Stimulated activated effector memory CD8-positive, alpha-beta T cell treated with anti-CD3 and anti-CD28 coated beads, Interleukin-12 subunit alpha, Interleukin-12 subunit beta, amount 100 ng/mL, for 72 hours (primary cell): Measurements from ENCODE around the gene ARHGEF17.

Source experiments
- ATAC-seq: fragments of 150-1000 bp; cut with Tn5 transposase; 2 replicates; pipeline ENCODE4 v1.10.0; 2021
- DNase-seq, 2 donors: peaks; one replicate each; pipeline ENCODE4 v3.0.0; 2021 to 2022; ENCODE audit warnings: low spot score in 2 of 2
- H3K27ac Mint-ChIP-seq: one replicate; pipeline ENCODE4 v1.8.0; 2022; ENCODE audit warnings: mild to moderate bottlenecking, mixed read lengths
- H3K36me3 Mint-ChIP-seq: one replicate; pipeline ENCODE4 v1.8.0; 2022; ENCODE audit warnings: mild to moderate bottlenecking, mixed read lengths
- H3K4me1 Mint-ChIP-seq: one replicate; pipeline ENCODE4 v1.8.0; 2022; ENCODE audit warnings: mixed read lengths
- H3K4me3 Mint-ChIP-seq: one replicate; pipeline ENCODE4 v1.8.0; 2022; ENCODE audit warnings: mild to moderate bottlenecking, mixed read lengths
- H3K9me3 Mint-ChIP-seq: one replicate; pipeline ENCODE4 v1.8.0; 2022; ENCODE audit warnings: mixed read lengths

Gene ARHGEF17

DNA sequence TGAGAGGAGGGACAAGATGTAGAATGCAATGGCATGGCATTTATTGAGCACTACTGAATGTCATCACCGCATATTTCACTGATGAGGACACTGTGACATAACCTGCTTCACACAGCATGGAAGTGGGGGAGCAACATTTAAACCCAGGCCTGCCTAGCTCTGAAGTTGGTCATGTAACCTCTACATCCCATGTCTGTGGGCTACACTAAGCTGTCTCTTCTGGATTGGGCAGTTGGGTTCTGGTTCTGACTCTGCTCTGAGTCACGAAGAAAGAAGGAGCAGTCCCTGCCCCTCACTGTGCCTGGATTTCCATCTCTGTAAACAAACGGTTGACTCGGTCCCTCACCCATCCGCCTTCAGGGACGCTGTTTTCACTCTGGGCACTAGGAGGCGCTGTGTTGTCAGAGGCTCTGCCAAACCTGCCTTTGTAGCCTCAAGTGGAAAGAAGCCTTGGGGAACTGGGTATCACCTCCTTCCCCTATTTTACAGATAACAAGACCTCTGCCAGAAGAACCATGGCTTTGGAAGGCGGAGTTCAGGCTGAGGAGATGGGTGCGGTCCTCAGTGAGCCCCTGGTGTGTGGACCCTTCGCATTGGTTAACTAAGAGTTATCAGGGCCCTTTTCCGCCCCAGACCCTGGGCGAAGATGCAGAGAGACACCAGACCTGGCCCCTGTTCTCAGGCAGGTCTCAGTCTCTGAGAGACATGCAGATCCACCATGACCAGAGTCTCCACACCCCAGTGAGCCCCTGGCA lies 12.7 kb upstream of the ARHGEF17 start:
- Mint-ChIP-seq H3K4me1 (peaks cover 6% of the 10 kb centered on the region), H3K36me3 (no peaks in the 10 kb centered on the region), H3K27ac (no peak overlapping the region), H3K4me3 (no peak overlapping the region), H3K9me3 (no peaks in the 10 kb centered on the region)
- peak; percentile 80 to 91 for DNase-seq
- ATAC-seq: peak; percentile 76

DNA sequence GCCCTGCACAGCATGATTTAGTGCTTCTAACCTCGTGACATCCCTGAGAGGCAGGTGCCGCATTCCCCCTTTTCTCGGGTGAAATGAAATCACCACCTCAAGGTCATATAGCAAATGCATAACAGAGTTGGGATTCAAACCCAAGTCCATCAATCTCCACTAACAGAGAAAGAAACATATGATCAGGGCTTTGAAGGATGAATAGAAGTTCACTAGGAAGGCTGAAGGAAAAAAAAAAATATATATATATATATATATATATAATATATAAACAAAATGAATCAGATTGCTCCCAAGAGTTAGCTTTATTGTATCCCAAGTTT lies 12.1 kb upstream of the ARHGEF17 start:
- DNase-seq (no peak), ATAC-seq (no peak)
- H3K4me1 Mint-ChIP-seq: peaks cover 6% of the 10 kb centered on the region
- no peaks in the 10 kb centered on the region for H3K36me3 Mint-ChIP-seq
- H3K9me3 Mint-ChIP-seq: no peaks in the 10 kb centered on the region
- H3K27ac Mint-ChIP-seq: no peak overlapping the region
- no peak overlapping the region for H3K4me3 Mint-ChIP-seq

DNA sequence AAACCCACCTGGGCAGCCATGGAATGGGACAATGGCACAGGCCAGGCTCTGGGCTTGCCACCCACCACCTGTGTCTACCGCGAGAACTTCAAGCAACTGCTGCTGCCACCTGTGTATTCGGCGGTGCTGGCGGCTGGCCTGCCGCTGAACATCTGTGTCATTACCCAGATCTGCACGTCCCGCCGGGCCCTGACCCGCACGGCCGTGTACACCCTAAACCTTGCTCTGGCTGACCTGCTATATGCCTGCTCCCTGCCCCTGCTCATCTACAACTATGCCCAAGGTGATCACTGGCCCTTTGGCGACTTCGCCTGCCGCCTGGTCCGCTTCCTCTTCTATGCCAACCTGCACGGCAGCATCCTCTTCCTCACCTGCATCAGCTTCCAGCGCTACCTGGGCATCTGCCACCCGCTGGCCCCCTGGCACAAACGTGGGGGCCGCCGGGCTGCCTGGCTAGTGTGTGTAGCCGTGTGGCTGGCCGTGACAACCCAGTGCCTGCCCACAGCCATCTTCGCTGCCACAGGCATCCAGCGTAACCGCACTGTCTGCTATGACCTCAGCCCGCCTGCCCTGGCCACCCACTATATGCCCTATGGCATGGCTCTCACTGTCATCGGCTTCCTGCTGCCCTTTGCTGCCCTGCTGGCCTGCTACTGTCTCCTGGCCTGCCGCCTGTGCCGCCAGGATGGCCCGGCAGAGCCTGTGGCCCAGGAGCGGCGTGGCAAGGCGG lies 11.4 kb upstream of the ARHGEF17 start:
- DNase-seq: no peak
- no peak overlapping the region for H3K4me3 Mint-ChIP-seq
- no peaks in the 10 kb centered on the region for H3K36me3 Mint-ChIP-seq
- ATAC-seq: no peak
- H3K4me1 Mint-ChIP-seq: peaks cover 6% of the 10 kb centered on the region
- H3K27ac Mint-ChIP-seq: no peak overlapping the region
- H3K9me3 Mint-ChIP-seq: no peaks in the 10 kb centered on the region

DNA sequence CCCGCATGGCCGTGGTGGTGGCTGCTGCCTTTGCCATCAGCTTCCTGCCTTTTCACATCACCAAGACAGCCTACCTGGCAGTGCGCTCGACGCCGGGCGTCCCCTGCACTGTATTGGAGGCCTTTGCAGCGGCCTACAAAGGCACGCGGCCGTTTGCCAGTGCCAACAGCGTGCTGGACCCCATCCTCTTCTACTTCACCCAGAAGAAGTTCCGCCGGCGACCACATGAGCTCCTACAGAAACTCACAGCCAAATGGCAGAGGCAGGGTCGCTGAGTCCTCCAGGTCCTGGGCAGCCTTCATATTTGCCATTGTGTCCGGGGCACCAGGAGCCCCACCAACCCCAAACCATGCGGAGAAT lies 10.9 kb upstream of the ARHGEF17 start:
- Mint-ChIP-seq H3K36me3 (no peaks in the 10 kb centered on the region), H3K4me1 (peaks cover 6% of the 10 kb centered on the region)
- no peak for ATAC-seq

DNA sequence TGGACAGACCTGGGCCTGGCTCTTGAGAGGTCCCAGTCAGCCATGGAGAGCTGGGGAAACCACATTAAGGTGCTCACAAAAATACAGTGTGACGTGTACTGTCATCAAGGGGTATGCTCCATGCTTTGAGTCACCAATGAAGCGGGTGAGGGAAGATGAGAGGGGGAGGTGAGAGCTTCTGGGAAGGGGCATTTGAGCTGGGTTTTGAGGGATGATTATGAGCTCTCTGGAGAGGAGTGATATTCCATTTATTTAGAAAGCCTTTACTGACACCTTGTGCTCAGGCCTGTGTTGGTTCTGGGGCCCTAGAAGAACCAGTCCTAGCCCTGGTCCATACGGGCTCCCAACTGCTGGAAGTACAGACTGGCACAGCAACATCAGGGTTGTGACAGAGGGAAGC lies 10.4 kb upstream of the ARHGEF17 start:
- peaks cover 6% of the 10 kb centered on the region for H3K4me1 Mint-ChIP-seq
- H3K9me3 Mint-ChIP-seq: no peaks in the 10 kb centered on the region
- no peak for DNase-seq
- peak overlapping the region; percentile 54 for H3K27ac Mint-ChIP-seq
- no peak for ATAC-seq
- no peak overlapping the region for H3K4me3 Mint-ChIP-seq
- H3K36me3 Mint-ChIP-seq: no peaks in the 10 kb centered on the region

More for the DNA sequence above, 10.9 kb upstream of the ARHGEF17 start:
- Mint-ChIP-seq H3K4me3 (no peak overlapping the region), H3K9me3 (no peaks in the 10 kb centered on the region), H3K27ac (no peak overlapping the region)
- DNase-seq: no peak

DNA sequence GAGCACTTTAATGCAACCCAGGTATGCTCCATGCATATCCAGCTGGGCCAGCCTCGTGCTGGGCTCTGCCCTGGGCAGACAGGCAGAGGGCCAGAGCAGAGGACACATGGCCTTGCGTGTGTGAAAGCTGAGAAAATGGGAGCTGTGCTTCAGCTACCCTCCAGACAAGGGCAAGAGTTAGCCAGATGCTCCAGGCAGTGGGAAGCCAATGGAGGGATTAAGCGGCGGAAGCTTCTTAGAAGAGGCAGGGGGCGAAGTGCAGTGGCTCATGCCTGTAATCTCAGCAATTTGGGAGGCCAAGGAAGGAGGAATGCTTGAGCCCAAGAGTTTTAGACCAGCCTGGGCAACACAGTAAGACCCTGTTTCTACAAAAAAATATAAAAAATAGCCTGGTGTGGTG lies 9.8 kb upstream of the ARHGEF17 start:
- Mint-ChIP-seq H3K36me3 (no peaks in the 10 kb centered on the region), H3K4me1 (peaks cover 6% of the 10 kb centered on the region), H3K4me3 (no peak overlapping the region), H3K9me3 (no peaks in the 10 kb centered on the region), H3K27ac (peak overlapping the region; percentile 54)
- DNase-seq: no peak
- ATAC-seq: no peak

DNA sequence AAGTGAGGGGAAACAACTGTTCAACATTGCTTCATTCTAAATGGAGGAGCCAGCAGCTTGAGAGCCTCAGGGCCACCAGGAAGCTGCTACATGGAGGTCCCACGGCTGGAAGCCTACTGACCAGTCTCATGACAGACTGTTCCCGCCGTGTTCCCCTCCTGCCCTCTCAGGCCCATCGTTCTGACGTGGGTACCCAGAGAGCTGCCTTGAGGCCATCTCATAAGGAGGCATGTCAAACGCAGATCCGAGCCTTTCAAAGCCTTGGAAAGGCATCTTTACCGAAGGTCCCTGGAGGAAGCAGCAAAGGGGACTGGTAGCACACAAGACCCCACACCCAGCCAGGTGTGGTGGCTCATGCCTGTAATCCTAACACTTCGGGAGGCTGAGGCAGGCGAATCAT lies 8.3 kb upstream of the ARHGEF17 start:
- H3K27ac Mint-ChIP-seq: no peak overlapping the region
- H3K36me3 Mint-ChIP-seq: no peaks in the 10 kb centered on the region
- ATAC-seq (no peak), DNase-seq (no peak)
- H3K4me3 Mint-ChIP-seq: no peak overlapping the region
- H3K4me1 Mint-ChIP-seq: peaks cover 6% of the 10 kb centered on the region
- no peaks in the 10 kb centered on the region for H3K9me3 Mint-ChIP-seq

DNA sequence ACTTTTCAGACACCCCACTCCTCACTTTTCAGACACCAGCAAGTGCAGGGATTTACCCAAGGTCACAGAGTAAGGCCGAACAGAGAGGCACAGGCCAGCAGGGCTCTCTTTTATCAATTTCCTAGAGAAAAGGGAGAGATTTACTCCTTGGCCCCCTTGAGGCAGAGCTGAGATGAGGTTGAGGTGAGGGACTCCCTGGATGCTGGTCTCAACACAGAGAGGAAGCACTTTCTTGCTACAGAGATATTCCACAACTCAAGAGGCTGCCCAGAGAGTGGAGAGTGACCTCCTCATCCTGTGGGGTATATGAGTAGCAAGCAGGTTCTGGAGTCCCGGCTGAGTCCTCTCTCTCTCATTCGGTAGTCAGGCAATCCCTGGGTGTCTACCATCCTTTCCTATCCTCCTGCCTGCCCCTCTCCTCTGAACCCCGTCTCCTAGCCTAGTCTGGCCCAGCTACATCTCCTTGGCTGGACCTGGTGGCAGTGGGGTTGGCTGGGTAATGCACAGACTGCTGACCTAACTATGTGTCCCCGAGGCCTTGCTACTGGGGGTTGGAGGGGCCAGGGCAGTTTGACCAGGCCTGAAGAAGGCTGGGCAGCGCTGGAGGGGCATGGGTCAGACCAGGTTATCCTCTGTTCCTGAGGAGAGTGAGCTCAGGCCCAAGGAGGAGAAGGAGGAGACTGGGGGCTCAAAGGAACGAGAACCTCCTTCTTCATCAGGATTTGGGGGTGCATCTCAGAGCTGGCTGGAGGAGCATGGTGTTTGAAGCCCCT lies 1.8 kb upstream of the ARHGEF17 start:
- DNase-seq: no peak
- H3K4me1 Mint-ChIP-seq: peaks cover 13% of the 10 kb centered on the region
- H3K27ac Mint-ChIP-seq: no peak overlapping the region
- H3K36me3 Mint-ChIP-seq: peaks cover 4% of the 10 kb centered on the region
- H3K4me3 Mint-ChIP-seq: peak overlapping the region; percentile 81
- ATAC-seq: no peak
- no peaks in the 10 kb centered on the region for H3K9me3 Mint-ChIP-seq

DNA sequence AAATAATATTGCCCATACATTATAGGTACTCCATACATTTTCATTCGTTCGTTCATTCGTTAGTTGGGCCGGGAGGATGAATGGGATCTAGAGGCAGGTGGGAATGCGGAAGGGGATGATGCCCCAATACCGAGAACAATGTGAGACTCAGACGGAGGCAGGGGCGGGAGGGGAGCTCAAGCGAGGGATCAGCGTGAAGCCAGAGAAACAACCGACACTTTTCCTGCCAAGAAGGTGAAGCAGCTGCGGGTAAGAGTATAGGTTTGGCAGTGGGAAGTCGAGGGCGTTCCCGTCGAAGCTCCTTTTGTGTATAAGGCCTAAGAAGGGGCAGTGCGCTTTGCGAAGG lies 1.1 kb upstream of the ARHGEF17 start:
- DNase-seq (no peak), ATAC-seq (no peak)
- Mint-ChIP-seq H3K4me1 (peaks cover 13% of the 10 kb centered on the region), H3K36me3 (peaks cover 4% of the 10 kb centered on the region), H3K4me3 (peak overlapping the region; percentile 81), H3K27ac (no peak overlapping the region), H3K9me3 (no peaks in the 10 kb centered on the region)

DNA sequence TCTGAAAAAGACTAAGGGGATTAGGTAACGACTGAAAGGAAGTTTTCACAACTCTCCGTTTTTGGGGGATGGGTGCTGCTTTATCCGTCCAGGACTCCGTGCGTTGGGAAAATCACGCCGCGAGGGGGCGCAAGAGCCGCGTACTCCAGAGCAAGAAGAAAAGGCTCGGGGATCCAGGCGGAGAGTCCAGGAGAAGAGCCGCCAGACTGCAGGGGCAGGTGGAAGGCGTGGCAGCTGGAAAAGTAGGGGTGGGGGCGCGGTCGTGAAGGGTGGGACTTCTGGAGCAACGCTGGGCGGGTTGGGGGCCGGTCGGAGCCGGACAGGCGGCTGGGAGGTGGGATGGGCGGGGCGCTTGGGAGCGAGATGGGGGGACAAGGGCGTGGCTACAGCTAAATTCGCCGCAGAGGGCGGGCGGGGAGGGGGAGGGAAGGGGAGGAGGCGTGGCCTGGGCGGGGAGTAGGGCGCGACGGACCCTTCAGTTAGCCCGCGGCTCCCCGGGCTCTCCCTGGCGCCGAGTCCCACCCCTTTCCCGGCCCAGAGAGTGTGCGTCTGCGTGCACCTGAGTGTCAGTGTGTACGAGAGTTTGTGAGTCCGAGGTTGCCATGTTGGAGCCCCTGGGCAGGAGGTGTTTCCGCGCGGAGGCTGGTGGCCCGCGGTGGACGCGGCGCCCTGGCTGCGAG lies 613 bp upstream of the ARHGEF17 start:
- no peak overlapping the region for H3K27ac Mint-ChIP-seq
- H3K4me1 Mint-ChIP-seq: peaks cover 13% of the 10 kb centered on the region
- H3K36me3 Mint-ChIP-seq: peaks cover 4% of the 10 kb centered on the region
- peak; percentile 79 for ATAC-seq
- H3K9me3 Mint-ChIP-seq: no peaks in the 10 kb centered on the region
- H3K4me3 Mint-ChIP-seq: peak overlapping the region; percentile 81
- peak; percentile 93 to 97 for DNase-seq

DNA sequence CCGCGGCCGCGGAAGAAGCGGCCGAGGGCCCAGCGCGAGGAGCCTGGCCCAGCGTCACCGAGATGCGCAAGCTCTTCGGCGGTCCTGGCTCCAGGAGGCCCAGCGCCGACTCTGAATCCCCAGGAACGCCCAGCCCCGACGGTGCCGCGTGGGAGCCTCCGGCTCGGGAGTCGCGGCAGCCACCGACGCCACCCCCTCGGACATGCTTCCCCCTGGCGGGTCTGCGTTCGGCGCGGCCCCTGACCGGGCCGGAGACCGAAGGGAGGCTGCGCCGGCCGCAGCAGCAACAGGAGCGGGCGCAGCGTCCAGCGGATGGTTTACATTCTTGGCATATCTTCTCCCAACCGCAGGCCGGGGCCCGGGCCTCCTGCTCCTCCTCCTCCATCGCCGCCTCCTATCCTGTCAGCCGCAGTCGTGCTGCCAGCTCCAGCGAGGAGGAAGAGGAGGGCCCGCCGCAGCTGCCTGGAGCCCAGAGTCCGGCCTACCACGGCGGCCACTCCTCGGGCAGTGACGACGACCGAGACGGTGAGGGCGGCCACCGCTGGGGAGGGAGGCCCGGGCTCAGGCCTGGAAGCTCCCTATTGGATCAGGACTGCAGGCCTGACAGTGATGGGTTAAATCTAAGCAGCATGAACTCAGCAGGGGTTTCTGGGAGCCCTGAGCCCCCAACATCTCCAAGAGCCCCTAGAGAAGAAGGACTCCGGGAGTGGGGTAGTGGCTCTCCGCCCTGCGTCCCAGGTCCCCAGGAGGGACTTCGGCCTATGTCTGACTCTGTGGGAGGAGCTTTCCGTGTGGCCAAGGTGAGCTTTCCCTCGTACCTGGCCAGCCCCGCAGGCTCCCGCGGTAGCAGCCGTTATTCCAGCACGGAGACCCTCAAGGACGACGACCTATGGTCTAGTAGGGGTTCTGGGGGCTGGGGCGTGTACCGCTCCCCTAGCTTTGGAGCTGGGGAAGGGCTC lies 1.2 kb downstream of the ARHGEF17 start:
- no peak for DNase-seq
- ATAC-seq: no peak
- Mint-ChIP-seq H3K27ac (no peak overlapping the region), H3K9me3 (no peaks in the 10 kb centered on the region), H3K4me1 (peaks cover 24% of the 10 kb centered on the region), H3K4me3 (peak overlapping the region; percentile 81), H3K36me3 (peaks cover 4% of the 10 kb centered on the region)

DNA sequence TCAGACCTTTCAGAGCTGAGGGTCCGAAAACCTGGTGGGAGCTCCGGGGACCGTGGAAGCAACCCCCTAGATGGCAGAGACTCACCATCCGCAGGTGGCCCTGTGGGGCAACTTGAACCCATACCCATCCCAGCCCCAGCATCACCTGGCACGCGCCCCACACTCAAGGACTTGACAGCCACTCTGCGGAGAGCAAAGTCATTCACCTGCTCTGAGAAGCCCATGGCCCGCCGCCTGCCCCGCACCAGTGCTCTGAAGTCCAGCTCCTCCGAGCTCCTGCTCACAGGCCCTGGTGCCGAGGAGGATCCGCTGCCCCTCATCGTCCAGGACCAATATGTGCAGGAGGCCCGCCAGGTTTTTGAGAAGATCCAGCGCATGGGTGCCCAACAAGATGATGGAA lies 2.0 kb downstream of the ARHGEF17 start:
- H3K9me3 Mint-ChIP-seq: no peaks in the 10 kb centered on the region
- no peak overlapping the region for H3K4me3 Mint-ChIP-seq
- peaks cover 4% of the 10 kb centered on the region for H3K36me3 Mint-ChIP-seq
- H3K4me1 Mint-ChIP-seq: peaks cover 31% of the 10 kb centered on the region
- no peak for DNase-seq
- ATAC-seq: no peak
- H3K27ac Mint-ChIP-seq: no peak overlapping the region

DNA sequence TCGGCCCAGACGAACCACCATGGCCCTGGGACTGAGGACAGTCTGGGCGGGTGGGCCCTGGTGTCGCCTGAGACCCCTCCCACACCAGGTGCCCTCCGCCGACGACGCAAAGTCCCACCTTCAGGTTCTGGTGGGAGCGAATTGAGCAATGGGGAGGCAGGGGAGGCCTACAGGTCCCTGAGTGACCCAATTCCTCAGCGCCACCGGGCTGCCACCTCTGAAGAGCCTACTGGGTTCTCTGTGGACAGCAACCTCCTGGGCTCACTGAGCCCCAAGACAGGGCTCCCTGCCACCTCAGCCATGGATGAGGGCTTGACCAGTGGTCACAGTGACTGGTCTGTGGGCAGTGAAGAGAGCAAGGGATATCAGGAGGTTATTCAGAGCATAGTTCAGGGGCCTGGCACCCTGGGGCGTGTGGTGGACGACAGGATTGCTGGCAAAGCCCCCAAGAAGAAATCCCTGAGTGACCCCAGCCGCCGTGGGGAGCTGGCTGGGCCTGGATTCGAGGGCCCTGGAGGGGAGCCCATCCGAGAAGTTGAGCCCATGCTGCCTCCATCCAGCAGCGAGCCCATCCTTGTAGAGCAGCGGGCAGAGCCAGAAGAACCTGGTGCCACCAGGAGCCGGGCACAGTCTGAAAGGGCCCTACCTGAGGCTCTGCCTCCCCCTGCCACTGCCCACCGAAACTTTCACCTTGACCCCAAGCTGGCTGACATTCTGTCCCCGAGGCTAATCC lies 2.8 kb downstream of the ARHGEF17 start:
- Mint-ChIP-seq H3K9me3 (no peaks in the 10 kb centered on the region), H3K4me3 (no peak overlapping the region), H3K4me1 (peaks cover 31% of the 10 kb centered on the region), H3K36me3 (peaks cover 4% of the 10 kb centered on the region), H3K27ac (no peak overlapping the region)
- ATAC-seq: no peak
- DNase-seq: no peak

DNA sequence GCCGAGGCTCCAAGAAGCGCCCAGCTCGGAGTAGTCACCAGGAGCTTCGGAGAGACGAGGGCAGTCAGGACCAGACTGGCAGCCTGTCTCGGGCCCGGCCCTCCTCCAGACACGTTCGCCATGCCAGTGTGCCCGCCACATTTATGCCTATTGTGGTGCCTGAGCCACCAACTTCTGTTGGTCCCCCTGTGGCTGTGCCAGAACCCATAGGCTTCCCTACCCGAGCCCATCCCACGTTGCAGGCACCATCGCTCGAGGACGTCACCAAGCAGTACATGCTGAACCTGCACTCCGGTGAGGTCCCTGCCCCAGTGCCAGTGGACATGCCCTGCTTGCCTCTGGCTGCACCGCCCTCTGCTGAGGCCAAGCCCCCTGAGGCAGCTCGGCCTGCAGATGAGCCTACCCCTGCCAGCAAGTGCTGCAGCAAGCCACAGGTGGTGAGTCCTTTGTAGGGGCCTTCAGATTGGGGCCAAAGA lies 3.4 kb downstream of the ARHGEF17 start:
- H3K4me3 Mint-ChIP-seq: no peak overlapping the region
- H3K27ac Mint-ChIP-seq: no peak overlapping the region
- H3K9me3 Mint-ChIP-seq: no peaks in the 10 kb centered on the region
- peaks cover 4% of the 10 kb centered on the region for H3K36me3 Mint-ChIP-seq
- no peak for ATAC-seq
- H3K4me1 Mint-ChIP-seq: peaks cover 30% of the 10 kb centered on the region
- DNase-seq: no peak
